Parathyroid adenoma (tissue), 2 donors: ENCODE measurements around the gene SLC25A29.
"Not testable (repeated sequence)": the region's sequence is repeated elsewhere in the genome, so short reads cannot be mapped to it uniquely, and the experiment has no call there.

Experiments used
- H2AFZ ChIP-seq: fragments of 300-600 bp; sonication (generic); one replicate; pipeline ENCODE4 v1.7.0; 2017; ENCODE audit warnings: antibody characterized with exemption, mild to moderate bottlenecking
- H3K27ac ChIP-seq: fragments of 300-600 bp; sonication (generic); one replicate; pipeline ENCODE4 v1.7.0; 2017
- H3K27me3 ChIP-seq: fragments of 300-600 bp; sonication (generic); one replicate; pipeline ENCODE4 v1.7.0; 2017; ENCODE audit warnings: low read length; ENCODE audit not compliant: control insufficient read depth, insufficient read depth
- H3K36me3 ChIP-seq: fragments of 300-600 bp; sonication (generic); one replicate; pipeline ENCODE4 v1.7.0; 2017; ENCODE audit warnings: low read length; ENCODE audit not compliant: control insufficient read depth, insufficient read depth
- H3K4me1 ChIP-seq: fragments of 300-600 bp; sonication (generic); one replicate; pipeline ENCODE4 v1.7.0; 2017; ENCODE audit warnings: control low read depth
- H3K4me2 ChIP-seq: fragments of 300-600 bp; sonication (generic); one replicate; pipeline ENCODE4 v1.7.0; 2017; ENCODE audit warnings: low read length
- H3K4me3 ChIP-seq: fragments of 300-600 bp; sonication (generic); one replicate; pipeline ENCODE4 v1.7.0; 2017; ENCODE audit warnings: low read depth, low read length
- H3K79me2 ChIP-seq: fragments of 300-600 bp; sonication (generic); one replicate; pipeline ENCODE4 v1.7.0; 2017; ENCODE audit warnings: control low read depth
- H3K9ac ChIP-seq: fragments of 300-600 bp; sonication (generic); one replicate; pipeline ENCODE4 v1.7.0; 2017; ENCODE audit warnings: mild to moderate bottlenecking
- H3K9me3 ChIP-seq: fragments of 300-600 bp; sonication (generic); one replicate; pipeline ENCODE4 v1.7.0; 2017; ENCODE audit warnings: low read length; ENCODE audit not compliant: control insufficient read depth
- CTCF ChIP-seq: fragments of 300-600 bp; sonication (generic); IDR thresholded peaks from one replicate; pipeline ENCODE4 v1.7.0; 2017; ENCODE audit warnings: antibody characterized with exemption, mild to moderate bottlenecking
- donor health status: primary hyperparathyroidism.

The SLC25A29 gene

GRCh38 chr14:100348253-100348729 lies 42.0 kb upstream of the SLC25A29 start:
- H3K27ac ChIP-seq, result no peak overlapping the region
- H2AFZ ChIP-seq, result no peak overlapping the region
- no peaks in the 10 kb centered on the region for H3K36me3 ChIP-seq
- no peak for TF ChIP-seq CTCF
- H3K4me2 ChIP-seq, result no peak overlapping the region
- H3K4me1 ChIP-seq, result no peaks in the 10 kb centered on the region
- no peak overlapping the region for H3K9ac ChIP-seq
- H3K79me2 ChIP-seq, result no peaks in the 10 kb centered on the region
- H3K27me3 ChIP-seq, result no peaks in the 10 kb centered on the region
- H3K4me3 ChIP-seq, result no peak overlapping the region
- no peaks in the 10 kb centered on the region for H3K9me3 ChIP-seq

GRCh38 chr14:100346306-100347091 lies 40.3 kb upstream of the SLC25A29 start:
- no peaks in the 10 kb centered on the region for H3K36me3 ChIP-seq

GRCh38 chr14:100345711-100346110 lies 39.5 kb upstream of the SLC25A29 start:
- TF ChIP-seq CTCF, result no peak
- Histone ChIP-seq H3K9ac (no peak overlapping the region), H3K79me2 (no peaks in the 10 kb centered on the region), H3K4me3 (no peak overlapping the region), H3K9me3 (no peaks in the 10 kb centered on the region), H3K27ac (no peak overlapping the region), H3K36me3 (no peaks in the 10 kb centered on the region), H2AFZ (no peak overlapping the region), H3K27me3 (no peaks in the 10 kb centered on the region), H3K4me1 (no peaks in the 10 kb centered on the region), H3K4me2 (no peak overlapping the region)

More at GRCh38 chr14:100346306-100347091, 40.3 kb upstream of the SLC25A29 start:
- Histone ChIP-seq H3K9ac (no peak overlapping the region), H3K79me2 (no peaks in the 10 kb centered on the region), H2AFZ (no peak overlapping the region), H3K27ac (no peak overlapping the region), H3K9me3 (no peaks in the 10 kb centered on the region), H3K4me1 (no peaks in the 10 kb centered on the region), H3K4me2 (no peak overlapping the region), H3K4me3 (no peak overlapping the region), H3K27me3 (no peaks in the 10 kb centered on the region)
- no peak for TF ChIP-seq CTCF

- not testable (repeated sequence) for H3K4me2 ChIP-seq, H3K79me2 ChIP-seq, H2AFZ ChIP-seq, H3K9me3 ChIP-seq, H3K4me1 ChIP-seq, H3K36me3 ChIP-seq, H3K9ac ChIP-seq, H3K4me3 ChIP-seq, H3K27me3 ChIP-seq, H3K27ac ChIP-seq
These were observed 38.4 kb upstream of the SLC25A29 start for GRCh38 chr14:100344657-100345056.

GRCh38 chr14:100342826-100343225 lies 36.6 kb upstream of the SLC25A29 start:
- H3K27me3 ChIP-seq, H3K4me2 ChIP-seq, H3K79me2 ChIP-seq, H3K9me3 ChIP-seq, H3K27ac ChIP-seq, H2AFZ ChIP-seq, H3K36me3 ChIP-seq, H3K4me1 ChIP-seq, H3K9ac ChIP-seq, H3K4me3 ChIP-seq: not testable (repeated sequence)
